Pancreas (tissue), 10 donors: ENCODE measurements around the gene INPP5D. TPM values are rescaled to one million over a fixed set of nuclear protein-coding genes. Genes with fewer than 3 reads are reported as not detected.
A peak's percentile ranks its signal among the peaks of the same experiment; 100 is the strongest.

Experiments
- ATAC-seq, 4 donors: fragments of 200-7000 bp; cut with Tn5 transposase; one replicate each; pipeline versions ENCODE4 v1.8.0 to v1.9.1; 2020; ENCODE audit warnings: mild to moderate bottlenecking in 4 of 4, moderate library complexity in 4 of 4
- DNase-seq, 6 donors: peaks; one replicate each; pipeline ENCODE4 v3.0.0-alpha.2; 2020
- FAIRE-seq: peaks from 2 replicates; lab custom pipeline; 2012; peaks lifted over from hg19 to GRCh38; lab: Jason Lieb, UNC
- H3K27ac ChIP-seq, 4 donors: fragments of 200-600 bp; sonication (generic); 1 replicate in 3 of 4; 2 replicates in 1 of 4; pipeline versions ENCODE4 v1.5.0 to v1.8.0; 2020
- H3K27me3 ChIP-seq, 4 donors: fragments of 200-600 bp; one replicate each; pipeline ENCODE4 v1.8.0; 2021
- H3K36me3 ChIP-seq, 3 donors: fragments of 200-600 bp; sonication (generic) in 1 of 3; one replicate each; pipeline versions ENCODE4 v1.5.0 to v1.8.0; 2020 to 2021
- H3K4me1 ChIP-seq, 3 donors: fragments of 200-600 bp; one replicate each; pipeline ENCODE4 v1.8.0; 2021
- H3K4me3 ChIP-seq, 4 donors: fragments of 200-600 bp; sonication (generic) in 2 of 4; one replicate each; pipeline versions ENCODE4 v1.5.0 to v1.8.0; 2020 to 2021
- H3K9me3 ChIP-seq, 4 donors: fragments of 200-600 bp; one replicate each; pipeline ENCODE4 v1.8.0; 2021
- WGBS, 2 donors: extraction: QIAGEN DNeasy Blood & Tissue Kit; methylation state at CpG; one replicate each; pipeline ENCODE4 v1.1.7; 2013; 5-methylcytosine and 5-hydroxymethylcytosine counted together
- intact Hi-C, 3 donors: fragments of 100-400 bp; cut with DNase I; formaldehyde crosslinking; loops; one replicate each; pipeline versions ENCODE4 v1.11.1 to v1.14.2; 2022
- polyA plus RNA-seq, 2 donors: library from polyadenylated mRNA; stranded (reverse); fragments of 200-250 nt; gene quantifications; one replicate each; pipeline ENCODE4 v1.2.3, GENCODE V29; 2013
- total RNA-seq, 6 donors: library from RNA; stranded (reverse); fragmentation: NEBNext Ultra II Directional in 4 of 6; extraction: Animal tissue kit (Norgen Biotek cat#: 25700) in 4 of 6; gene quantifications; one replicate each; pipeline versions ENCODE4 v1.2.1 to v1.2.4, GENCODE V29; 2021 to 2023
- TF ChIP-seq, protein P1 (sequence below), 4 donors: fragments of 200-600 bp; sonication (generic) in 3 of 4; IDR thresholded peaks; one replicate each; pipeline versions ENCODE4 v1.5.0 to v1.8.0; 2021; ENCODE audit warnings: antibody characterized with exemption in 4 of 4
- donor health status: healthy with polysubstance abuse.
- donor health status: DM: no; HTN: no; CAD: no; lungs with moderate emphysema.
- donor health status: DM: no; HTN: no; CAD: no.
- donor health status: control.
- donor health status: control.
- donor health status: Bipolar disorder and iron deficiency.
- donor health status: DM: yes; HTN: yes; CAD: no.
- donor health status: DM: no; HTN: no; CAD: no.
- donor health status: DM: no; HTN: no; CAD: no.
- donor health status: DM: yes; HTN: yes; CAD: no.

INPP5D gene
- total and polyA plus RNA-seq, 8 donors: 1.1 to 11.4 (median 2.3) TPM

DNA sequence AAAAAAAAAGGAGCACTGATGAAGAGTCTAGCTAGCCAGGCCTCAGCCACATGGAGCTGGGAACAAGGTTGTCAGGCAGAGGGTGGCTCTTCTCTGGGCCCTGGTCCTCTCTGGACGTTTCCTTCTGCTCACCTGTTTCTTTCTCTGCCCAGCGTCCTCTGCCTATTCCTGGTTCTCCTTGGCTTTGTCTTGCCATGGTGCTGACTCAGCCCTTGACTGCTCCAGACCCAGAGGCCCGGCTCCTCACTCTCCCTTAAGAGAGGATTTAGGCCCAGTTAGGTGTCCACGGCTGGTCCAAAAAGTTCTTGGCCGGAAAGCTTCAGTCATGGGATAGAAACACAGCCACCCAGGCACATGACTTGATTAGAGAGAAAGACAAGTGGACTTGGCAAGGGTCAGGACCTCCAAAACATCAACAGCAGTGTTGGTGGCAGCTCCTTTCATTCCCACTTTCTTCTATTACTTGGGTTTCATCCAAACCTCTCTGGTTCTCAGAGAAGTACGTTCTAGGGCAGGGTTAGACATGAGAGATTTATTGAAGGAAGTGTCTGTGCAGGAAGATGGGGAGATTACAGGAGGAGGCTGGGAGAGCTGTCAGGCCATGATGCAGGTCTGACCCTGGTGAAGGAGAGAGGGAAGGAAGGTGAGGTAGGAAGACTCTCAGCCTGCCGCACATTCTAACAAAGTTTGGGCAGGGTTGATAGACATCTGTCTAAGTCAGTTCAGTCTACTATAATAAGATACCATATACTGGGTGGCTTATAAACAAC lies 176.9 kb downstream of the INPP5D start:
- H3K9me3 ChIP-seq: no peaks in the 10 kb centered on the region
- intact Hi-C loops: no loop called here
- no peak overlapping the region for H3K4me3 ChIP-seq
- ATAC-seq (no peak), FAIRE-seq (no peak), DNase-seq (no peak)
- no peaks in the 10 kb centered on the region for H3K4me1 ChIP-seq
- H3K36me3 ChIP-seq: no peaks in the 10 kb centered on the region
- TF ChIP-seq, protein P1, sequence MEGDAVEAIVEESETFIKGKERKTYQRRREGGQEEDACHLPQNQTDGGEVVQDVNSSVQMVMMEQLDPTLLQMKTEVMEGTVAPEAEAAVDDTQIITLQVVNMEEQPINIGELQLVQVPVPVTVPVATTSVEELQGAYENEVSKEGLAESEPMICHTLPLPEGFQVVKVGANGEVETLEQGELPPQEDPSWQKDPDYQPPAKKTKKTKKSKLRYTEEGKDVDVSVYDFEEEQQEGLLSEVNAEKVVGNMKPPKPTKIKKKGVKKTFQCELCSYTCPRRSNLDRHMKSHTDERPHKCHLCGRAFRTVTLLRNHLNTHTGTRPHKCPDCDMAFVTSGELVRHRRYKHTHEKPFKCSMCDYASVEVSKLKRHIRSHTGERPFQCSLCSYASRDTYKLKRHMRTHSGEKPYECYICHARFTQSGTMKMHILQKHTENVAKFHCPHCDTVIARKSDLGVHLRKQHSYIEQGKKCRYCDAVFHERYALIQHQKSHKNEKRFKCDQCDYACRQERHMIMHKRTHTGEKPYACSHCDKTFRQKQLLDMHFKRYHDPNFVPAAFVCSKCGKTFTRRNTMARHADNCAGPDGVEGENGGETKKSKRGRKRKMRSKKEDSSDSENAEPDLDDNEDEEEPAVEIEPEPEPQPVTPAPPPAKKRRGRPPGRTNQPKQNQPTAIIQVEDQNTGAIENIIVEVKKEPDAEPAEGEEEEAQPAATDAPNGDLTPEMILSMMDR (IDR thresholded peaks at IDR 0.05): no peak
- H3K27ac ChIP-seq: no peak overlapping the region
- WGBS, 2 donors: 84% methylated on average over 7 of the region's 7 CpGs
- no peaks in the 10 kb centered on the region for H3K27me3 ChIP-seq

DNA sequence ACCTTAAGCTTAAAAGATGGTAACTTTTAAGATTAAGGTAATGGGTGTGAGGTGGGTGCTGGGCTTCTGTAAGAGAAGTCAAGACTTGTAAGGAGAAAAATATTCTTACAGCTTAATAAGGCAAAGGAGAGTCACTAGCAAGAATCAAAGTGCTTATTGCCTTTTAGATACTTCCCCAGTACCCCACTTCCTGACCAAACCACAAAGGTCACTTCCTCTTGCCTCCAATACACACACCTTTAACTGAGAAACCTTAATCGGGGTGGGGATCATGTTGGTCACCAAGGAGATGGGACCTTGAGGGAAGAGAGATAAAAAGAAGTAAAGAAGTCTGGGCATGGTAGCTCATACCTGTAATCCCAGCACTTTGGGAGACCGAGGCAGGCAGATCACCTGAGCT lies 180.8 kb downstream of the INPP5D start:
- WGBS, 2 donors: 53 to 74% methylated on average over 2 of the region's 2 CpGs
- no peaks in the 10 kb centered on the region for H3K36me3 ChIP-seq
- intact Hi-C loops: loop anchor here in 1 of 3 donors (10.0 kb wide), 1 partner anchor 136 kb away; no protein-coding TSS in a partner anchor

DNA sequence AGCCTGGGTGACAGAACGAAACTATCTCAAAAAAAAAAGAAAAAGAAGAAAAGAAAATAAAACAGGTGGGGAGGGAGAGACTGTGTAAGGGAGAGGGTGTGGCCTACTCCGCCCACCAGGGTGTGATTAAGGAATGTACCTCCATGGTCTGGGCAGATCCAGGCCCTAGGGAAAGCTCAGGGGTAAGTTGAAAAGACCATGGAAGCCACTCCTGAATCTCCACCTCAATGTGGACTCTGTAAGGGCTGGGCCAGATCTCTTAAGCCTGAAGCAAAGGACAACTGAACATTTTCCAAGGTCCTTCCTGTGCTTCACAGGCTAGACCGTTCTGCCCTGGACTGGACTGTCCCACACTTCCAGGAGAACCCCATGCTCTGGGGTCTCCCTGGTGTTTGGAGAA lies 181.7 kb downstream of the INPP5D start:
- DNase-seq: no peak

More for the DNA sequence above, 180.8 kb downstream of the INPP5D start:
- ATAC-seq (no peak), DNase-seq (no peak), FAIRE-seq (no peak)
- Histone ChIP-seq H3K4me3 (no peak overlapping the region), H3K4me1 (no peaks in the 10 kb centered on the region), H3K27ac (no peak overlapping the region), H3K9me3 (no peaks in the 10 kb centered on the region), H3K27me3 (no peaks in the 10 kb centered on the region)
- TF ChIP-seq, protein P1 (IDR thresholded peaks at IDR 0.05): no peak

GRCh38 chr2:233242231-233242927 lies 182.2 kb downstream of the INPP5D start:
- peak in 2 of 4 donors; percentile 63 to 74 for ATAC-seq
- H3K4me1 ChIP-seq: no peaks in the 10 kb centered on the region
- DNase-seq: no peak
- H3K9me3 ChIP-seq: no peaks in the 10 kb centered on the region
- intact Hi-C loops: loop anchor here in 1 of 3 donors (10.0 kb wide), 1 partner anchor 138 kb away; no protein-coding TSS in a partner anchor
- TF ChIP-seq, protein P1 (IDR thresholded peaks at IDR 0.05): no peak
- H3K27ac ChIP-seq: no peak overlapping the region
- WGBS, 2 donors: 66 to 75% methylated on average over 14 of the region's 14 CpGs
- no peak overlapping the region for H3K4me3 ChIP-seq
- FAIRE-seq: no peak
- no peaks in the 10 kb centered on the region for H3K27me3 ChIP-seq
- H3K36me3 ChIP-seq: no peaks in the 10 kb centered on the region

More for the DNA sequence above, 181.7 kb downstream of the INPP5D start:
- no peak for ATAC-seq
- Histone ChIP-seq H3K27ac (no peak overlapping the region), H3K9me3 (no peaks in the 10 kb centered on the region), H3K27me3 (no peaks in the 10 kb centered on the region), H3K36me3 (no peaks in the 10 kb centered on the region), H3K4me3 (no peak overlapping the region), H3K4me1 (no peaks in the 10 kb centered on the region)
- FAIRE-seq: no peak
- intact Hi-C loops: loop anchor here in 1 of 3 donors (10.0 kb wide), 1 partner anchor 137 kb away; no protein-coding TSS in a partner anchor
- 75 to 80% methylated on average over 3 of the region's 3 CpGs for WGBS, 2 donors
- TF ChIP-seq, protein P1 (IDR thresholded peaks at IDR 0.05): no peak
